ENCODE data around the gene RAB26.

RAB26 gene

DNA sequence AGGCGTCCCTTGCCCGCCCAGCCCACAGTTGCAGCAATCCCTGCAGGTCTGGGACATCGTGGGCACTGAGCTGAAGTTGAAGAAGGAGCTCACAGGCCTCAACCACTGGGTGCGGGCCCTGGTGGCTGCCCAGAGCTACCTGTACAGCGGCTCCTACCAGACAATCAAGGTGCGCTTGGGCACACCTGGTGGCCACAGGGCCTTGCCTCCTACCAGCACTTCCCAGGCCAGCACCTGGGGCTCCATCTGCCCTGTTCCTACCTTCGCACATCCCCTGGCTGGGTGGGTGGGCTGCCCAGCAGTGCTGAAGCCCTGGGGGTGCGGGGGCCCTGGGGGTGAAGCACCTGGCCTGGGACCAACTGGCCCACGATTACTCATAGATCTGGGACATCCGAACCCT lies 27.0 kb downstream of the RAB26 start:
- no peak overlapping the region for H3K4me3 ChIP-seq (ENCODE audit: low read depth, low read length)
- DNase-seq (ENCODE audit: low read depth) = no peak
- TF ChIP-seq, protein P1, sequence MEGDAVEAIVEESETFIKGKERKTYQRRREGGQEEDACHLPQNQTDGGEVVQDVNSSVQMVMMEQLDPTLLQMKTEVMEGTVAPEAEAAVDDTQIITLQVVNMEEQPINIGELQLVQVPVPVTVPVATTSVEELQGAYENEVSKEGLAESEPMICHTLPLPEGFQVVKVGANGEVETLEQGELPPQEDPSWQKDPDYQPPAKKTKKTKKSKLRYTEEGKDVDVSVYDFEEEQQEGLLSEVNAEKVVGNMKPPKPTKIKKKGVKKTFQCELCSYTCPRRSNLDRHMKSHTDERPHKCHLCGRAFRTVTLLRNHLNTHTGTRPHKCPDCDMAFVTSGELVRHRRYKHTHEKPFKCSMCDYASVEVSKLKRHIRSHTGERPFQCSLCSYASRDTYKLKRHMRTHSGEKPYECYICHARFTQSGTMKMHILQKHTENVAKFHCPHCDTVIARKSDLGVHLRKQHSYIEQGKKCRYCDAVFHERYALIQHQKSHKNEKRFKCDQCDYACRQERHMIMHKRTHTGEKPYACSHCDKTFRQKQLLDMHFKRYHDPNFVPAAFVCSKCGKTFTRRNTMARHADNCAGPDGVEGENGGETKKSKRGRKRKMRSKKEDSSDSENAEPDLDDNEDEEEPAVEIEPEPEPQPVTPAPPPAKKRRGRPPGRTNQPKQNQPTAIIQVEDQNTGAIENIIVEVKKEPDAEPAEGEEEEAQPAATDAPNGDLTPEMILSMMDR (IDR thresholded peaks at IDR 0.05; ENCODE audit: low read depth, low read length, missing control alignments) = no peak

DNA sequence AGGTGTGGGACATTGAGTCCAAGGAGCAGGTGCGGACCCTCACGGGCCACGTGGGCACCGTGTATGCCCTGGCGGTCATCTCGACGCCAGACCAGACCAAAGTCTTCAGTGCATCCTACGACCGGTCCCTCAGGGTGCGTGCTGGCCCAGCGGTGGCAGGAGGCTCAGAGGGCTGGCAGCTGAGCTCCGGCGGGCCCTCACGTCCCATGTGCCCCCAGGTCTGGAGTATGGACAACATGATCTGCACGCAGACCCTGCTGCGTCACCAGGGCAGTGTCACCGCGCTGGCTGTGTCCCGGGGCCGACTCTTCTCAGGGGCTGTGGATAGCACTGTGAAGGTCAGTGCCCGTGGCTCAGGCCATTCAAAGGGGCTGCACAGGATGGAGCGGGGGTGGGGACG lies 27.6 kb downstream of the RAB26 start:
- TF ChIP-seq, protein P1 (IDR thresholded peaks at IDR 0.05; ENCODE audit: low read depth, low read length, missing control alignments) = no peak
- no peak overlapping the region for H3K4me3 ChIP-seq (ENCODE audit: low read depth, low read length)
- no peak for DNase-seq (ENCODE audit: low read depth)

DNA sequence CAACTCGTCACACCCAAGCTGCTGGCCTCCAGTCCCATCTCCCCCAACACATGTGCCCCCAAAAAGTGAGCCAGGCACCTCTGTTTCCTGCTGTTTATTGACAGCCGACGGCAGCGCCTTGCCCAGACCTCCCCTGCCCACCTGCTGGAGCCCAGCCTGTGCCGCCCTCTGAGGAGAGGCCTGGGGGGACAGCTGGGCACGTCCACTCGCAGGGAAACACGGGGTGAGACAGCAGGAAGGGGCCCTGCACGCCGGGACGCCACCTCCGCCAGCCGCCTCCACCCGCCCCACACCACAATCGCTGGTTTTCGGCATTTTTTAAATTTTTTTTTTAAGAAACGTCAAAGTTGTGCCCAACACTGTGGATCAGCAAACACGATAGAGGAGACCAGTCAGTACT lies 28.7 kb downstream of the RAB26 start:
- no peak for DNase-seq (ENCODE audit: low read depth)
- TF ChIP-seq, protein P1 (IDR thresholded peaks at IDR 0.05; ENCODE audit: low read depth, low read length, missing control alignments) = no peak
- H3K4me3 ChIP-seq (ENCODE audit: low read depth, low read length) = no peak overlapping the region

DNA sequence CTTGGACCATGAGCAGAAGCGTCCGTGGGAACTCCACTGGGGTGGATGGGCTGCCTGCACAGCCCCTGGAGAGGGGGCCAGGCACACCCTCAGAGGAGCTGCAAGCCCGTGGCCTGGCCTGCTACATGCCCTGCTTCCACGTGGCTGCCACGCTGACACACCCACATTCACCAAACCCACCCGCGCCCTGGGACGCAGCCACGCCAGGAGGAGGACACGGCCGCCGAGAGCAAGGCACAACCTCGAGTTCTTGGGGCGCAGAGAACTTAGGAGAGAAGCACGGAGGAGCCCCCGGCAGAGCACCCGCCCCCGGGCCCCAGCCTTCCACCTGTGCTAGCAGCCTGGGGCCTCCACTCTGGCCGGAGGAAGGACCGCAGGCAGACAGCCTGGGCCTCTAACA lies 29.1 kb downstream of the RAB26 start:
- H3K4me3 ChIP-seq (ENCODE audit: low read depth, low read length) = no peak overlapping the region
- TF ChIP-seq, protein P1 (IDR thresholded peaks at IDR 0.05; ENCODE audit: low read depth, low read length, missing control alignments) = no peak
- DNase-seq (ENCODE audit: low read depth) = no peak

DNA sequence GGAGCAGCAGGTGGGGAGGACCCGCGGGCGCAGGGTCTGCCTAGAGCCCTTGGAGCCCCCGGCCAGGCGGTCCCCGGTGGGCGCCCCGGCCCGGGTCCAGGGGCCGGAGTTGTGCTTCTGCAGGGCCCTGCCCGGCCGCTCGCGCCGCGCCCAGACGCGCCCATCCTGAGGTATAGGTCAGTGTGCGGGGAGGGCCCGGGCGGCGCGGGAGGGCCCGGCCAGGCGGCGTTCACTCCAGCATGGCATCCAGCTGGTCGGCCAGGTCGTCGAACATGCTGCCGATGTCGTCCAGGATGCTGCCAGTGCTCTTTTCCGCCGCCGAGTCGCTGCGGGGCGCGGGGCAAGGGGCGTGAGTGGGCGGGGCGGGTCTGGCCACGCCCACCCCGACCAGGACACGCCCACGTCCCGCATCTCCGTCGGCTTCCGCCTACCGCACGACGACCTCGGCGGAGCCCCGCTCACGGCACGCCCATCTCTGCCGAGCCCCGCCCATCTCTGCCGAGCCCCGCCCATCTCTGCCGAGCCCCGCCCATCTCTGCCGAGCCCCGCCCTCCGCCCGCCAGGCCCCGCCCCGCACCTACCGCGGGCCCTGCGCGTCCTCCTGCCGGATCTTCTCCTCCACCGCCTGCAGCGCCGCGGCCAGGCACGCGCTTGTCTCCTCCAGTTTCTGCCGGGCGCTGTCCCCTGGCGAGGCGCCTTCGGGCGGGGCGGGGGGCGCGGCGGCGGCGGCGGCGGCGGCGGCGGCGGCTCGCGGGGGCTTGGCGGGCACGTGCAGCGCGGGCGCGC lies 30.1 kb downstream of the RAB26 start:
- DNase-seq (ENCODE audit: low read depth) = no peak
- no peak overlapping the region for H3K4me3 ChIP-seq (ENCODE audit: low read depth, low read length)
- TF ChIP-seq, protein P1 (IDR thresholded peaks at IDR 0.05; ENCODE audit: low read depth, low read length, missing control alignments) = no peak

DNA sequence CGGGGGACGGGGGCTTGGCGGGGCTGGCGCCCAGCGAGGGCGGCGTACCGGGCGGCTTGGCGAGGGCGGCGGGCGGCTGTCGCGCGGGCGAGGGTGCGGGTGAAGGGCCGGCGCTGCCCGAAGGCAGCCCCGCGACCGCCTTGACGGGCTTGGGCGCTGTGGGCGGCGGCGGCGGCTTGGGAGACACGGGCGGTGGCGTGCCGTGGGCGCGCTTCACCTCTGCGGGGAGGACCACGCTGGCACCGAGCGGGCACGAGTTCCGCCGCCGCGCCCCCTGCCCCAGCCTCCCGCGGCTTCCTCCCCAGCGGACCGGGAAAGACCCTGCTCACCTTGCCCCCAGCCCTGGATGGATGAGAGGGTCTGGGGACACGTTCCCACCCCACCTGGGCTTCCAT lies 30.7 kb downstream of the RAB26 start:
- DNase-seq (ENCODE audit: low read depth) = no peak
- no peak overlapping the region for H3K4me3 ChIP-seq (ENCODE audit: low read depth, low read length)
- TF ChIP-seq, protein P1 (IDR thresholded peaks at IDR 0.05; ENCODE audit: low read depth, low read length, missing control alignments) = no peak

DNA sequence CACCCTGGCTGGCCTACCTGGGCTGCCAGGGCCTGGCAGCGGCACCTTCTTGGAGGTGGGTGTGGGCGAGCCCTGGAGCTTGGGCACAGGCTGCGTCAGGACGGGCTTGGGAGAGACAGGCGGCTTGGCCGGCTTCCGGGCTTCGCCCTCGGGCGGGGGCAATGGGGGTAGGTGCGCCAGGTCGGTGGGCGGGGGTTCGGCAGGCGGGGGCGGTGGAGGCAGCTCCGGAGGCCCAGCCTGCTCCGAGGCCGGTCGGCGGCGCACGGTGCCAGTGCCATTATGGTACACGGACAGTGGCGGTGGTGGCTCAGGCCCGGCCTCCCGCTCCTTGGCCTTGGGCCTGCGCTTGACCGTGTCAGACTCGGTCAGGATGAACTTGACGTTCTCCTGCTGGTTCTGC lies 31.2 kb downstream of the RAB26 start:
- no peak for DNase-seq (ENCODE audit: low read depth)
- H3K4me3 ChIP-seq (ENCODE audit: low read depth, low read length) = no peak overlapping the region
- TF ChIP-seq, protein P1 (IDR thresholded peaks at IDR 0.05; ENCODE audit: low read depth, low read length, missing control alignments) = no peak
